SK-N-SH (cell line): ENCODE measurements around the gene PKD2L1. TPM values are rescaled to one million over a fixed set of nuclear protein-coding genes. Genes with fewer than 3 reads are reported as not detected.

ENCODE experiments used
- CTCF ChIA-PET: fragments of 300-600, 350-600 bp; formaldehyde crosslinking; extraction: SDS; loops from one replicate; lab custom pipeline; 2021; lab: Yijun Ruan, JAX
- POLR2A ChIA-PET: fragments of 350-600 bp; sonication (Branson Sonifier 250); formaldehyde crosslinking; extraction: SDS; loops from one replicate; lab custom pipeline; 2020; ENCODE audit warnings: antibody characterized with exemption, inconsistent platforms; lab: Yijun Ruan, JAX
- DNase-seq: peaks from one replicate; pipeline ENCODE4 v3.0.0; 2012
- H2AFZ ChIP-seq: fragments of 200-600 bp; sonication (generic); 2 replicates; pipeline ENCODE4 v1.8.1; 2016; ENCODE audit warnings: antibody characterized with exemption, mild to moderate bottlenecking, low read depth
- H3F3A ChIP-seq: fragments of 200-600 bp; sonication (generic); replicated peaks from 2 replicates; pipeline ENCODE3; 2016; ENCODE audit warnings: antibody characterized with exemption, mild to moderate bottlenecking; ENCODE audit not compliant: insufficient read depth
- H3K27ac ChIP-seq, 2 experiments: fragments of 200-500 bp in 1 of 2; fragments of 200-600 bp in 1 of 2; sonication (Bioruptor generic) in 1 of 2; sonication (generic), shearing (Covaris generic) in 1 of 2; 2 replicates each; pipeline versions ENCODE4 v1.5.1 to v1.6.1; 2014 to 2016; ENCODE audit warnings: low read depth in 2 of 2, inconsistent platforms in 1 of 2, low read length in 1 of 2, mild to moderate bottlenecking in 1 of 2, mixed read lengths in 1 of 2
- H3K27me3 ChIP-seq: fragments of 200-600 bp; sonication (generic), shearing (Covaris generic); 2 replicates; pipeline ENCODE4 v1.6.1; 2016; ENCODE audit warnings: mixed run types; ENCODE audit not compliant: insufficient read depth
- H3K36me3 ChIP-seq, 2 experiments: fragments of 200-500 bp in 1 of 2; fragments of 200-600 bp in 1 of 2; sonication (Bioruptor generic) in 1 of 2; sonication (generic) in 1 of 2; replicated peaks in 1 of 2; 2 replicates each; pipeline versions ENCODE3 to v1.5.1; 2014 to 2016; ENCODE audit warnings: low read length in 1 of 2, mild to moderate bottlenecking in 1 of 2; ENCODE audit not compliant: insufficient read depth in 2 of 2, control insufficient read depth in 1 of 2
- H3K4me1 ChIP-seq, 2 experiments: fragments of 200-500 bp in 1 of 2; fragments of 200-600 bp in 1 of 2; sonication (Bioruptor generic) in 1 of 2; sonication (generic), shearing (Covaris generic) in 1 of 2; 2 replicates each; pipeline versions ENCODE4 v1.5.1 to v1.6.1; 2014 to 2016; ENCODE audit warnings: low read depth in 1 of 2, low read length in 1 of 2, mixed run types in 1 of 2; ENCODE audit not compliant: insufficient read depth in 2 of 2, control insufficient read depth in 1 of 2
- H3K4me2 ChIP-seq: fragments of 200-600 bp; sonication (generic), shearing (Covaris generic); 2 replicates; pipeline ENCODE4 v1.6.1; 2017; ENCODE audit warnings: mixed run types
- H3K4me3 ChIP-seq, 2 experiments: fragments of 200-500 bp in 1 of 2; fragments of 200-600 bp in 1 of 2; sonication (Bioruptor generic) in 1 of 2; sonication (generic), shearing (Covaris generic) in 1 of 2; 2 replicates each; pipeline versions ENCODE4 v1.5.1 to v1.8.1; 2014 to 2016; ENCODE audit warnings: low read depth in 2 of 2, inconsistent platforms in 1 of 2, low read length in 1 of 2, mild to moderate bottlenecking in 1 of 2, mixed read lengths in 1 of 2, moderate library complexity in 1 of 2
- H3K79me2 ChIP-seq: fragments of 200-600 bp; sonication (generic); 2 replicates; pipeline ENCODE4 v1.8.1; 2017; ENCODE audit warnings: mild to moderate bottlenecking; ENCODE audit not compliant: insufficient read depth
- H3K9ac ChIP-seq: fragments of 200-600 bp; sonication (generic); 2 replicates; pipeline ENCODE4 v1.6.1; 2017; ENCODE audit warnings: mixed run types
- H3K9me2 ChIP-seq: fragments of 200-600 bp; sonication (generic); 2 replicates; pipeline ENCODE4 v1.6.1; 2017; ENCODE audit warnings: mixed run types
- H3K9me3 ChIP-seq: fragments of 200-600 bp; sonication (generic); 2 replicates; pipeline ENCODE4 v1.6.1; 2017; ENCODE audit warnings: mixed run types, mild to moderate bottlenecking, moderate library complexity
- H4K20me1 ChIP-seq: fragments of 200-600 bp; sonication (generic); 2 replicates; pipeline ENCODE4 v1.6.1; 2017; ENCODE audit warnings: mild to moderate bottlenecking, mixed run types; ENCODE audit not compliant: insufficient read depth
- CHD2 ChIP-seq: fragments of 150-350 bp; IDR thresholded peaks from 2 replicates; pipeline ENCODE4 v1.6.1; 2018; ENCODE audit warnings: low read length; ENCODE audit not compliant: partially characterized antibody
- ELF1 ChIP-seq: IDR thresholded peaks from 2 replicates; pipeline ENCODE4 v1.4.0; 2012
- EP300 ChIP-seq, 2 experiments: IDR thresholded peaks; 2 replicates each; pipeline versions ENCODE4 v1.4.0 to v1.6.1; 2012; ENCODE audit warnings: borderline replicate concordance in 1 of 2, low read depth in 1 of 2, low read length in 1 of 2
- FOSL2 ChIP-seq: IDR thresholded peaks from 2 replicates; pipeline ENCODE4 v1.4.0; 2012; ENCODE audit warnings: low read depth, mild to moderate bottlenecking, moderate library complexity, borderline replicate concordance
- FOXM1 ChIP-seq: IDR thresholded peaks from 2 replicates; pipeline ENCODE4 v1.4.0; 2012; ENCODE audit warnings: low read depth, mild to moderate bottlenecking
- GATA2 ChIP-seq: sonication (generic); formaldehyde crosslinking; IDR thresholded peaks from 2 replicates; pipeline ENCODE4 v1.5.0; 2020; ENCODE audit warnings: mild to moderate bottlenecking, missing genetic modification reagents
- MXI1 ChIP-seq: IDR thresholded peaks from 2 replicates; pipeline ENCODE4 v1.6.1; 2012; ENCODE audit warnings: mild to moderate bottlenecking, low read depth, low read length, improper control_type of control experiment
- NRF1 ChIP-seq: IDR thresholded peaks from 2 replicates; pipeline ENCODE4 v1.6.1; 2012; ENCODE audit warnings: low read depth, mild to moderate bottlenecking, low read length
- RAD21 ChIP-seq: IDR thresholded peaks from 2 replicates; pipeline ENCODE4 v1.6.1; 2012; ENCODE audit warnings: mild to moderate bottlenecking, low read length
- RXRA ChIP-seq: IDR thresholded peaks from 2 replicates; pipeline ENCODE4 v1.4.0; 2012; ENCODE audit warnings: low read depth, mild to moderate bottlenecking, borderline replicate concordance
- SMC3 ChIP-seq: IDR thresholded peaks from 2 replicates; pipeline ENCODE4 v1.6.1; 2012; ENCODE audit warnings: low read depth, low read length, improper control_type of control experiment
- TAF1 ChIP-seq: IDR thresholded peaks from 2 replicates; pipeline ENCODE4 v1.6.1; 2012; ENCODE audit warnings: low read depth, mild to moderate bottlenecking, low read length, moderate library complexity, borderline replicate concordance
- TCF12 ChIP-seq: IDR thresholded peaks from 2 replicates; pipeline ENCODE4 v1.4.0; 2012
- TEAD4 ChIP-seq: IDR thresholded peaks from 2 replicates; pipeline ENCODE4 v1.4.0; 2012; ENCODE audit warnings: mild to moderate bottlenecking, borderline replicate concordance; ENCODE audit not compliant: insufficient read depth
- USF2 ChIP-seq: fragments of 150-350 bp; IDR thresholded peaks from 2 replicates; pipeline ENCODE4 v1.6.1; 2017; ENCODE audit warnings: antibody characterized with exemption, low read length, low read depth, borderline replicate concordance
- YY1 ChIP-seq: IDR thresholded peaks from 2 replicates; pipeline ENCODE4 v1.4.0; 2012; ENCODE audit warnings: low read depth, mild to moderate bottlenecking
- ZBTB33 ChIP-seq: IDR thresholded peaks from 2 replicates; pipeline ENCODE4 v1.4.0; 2012; ENCODE audit warnings: low read depth, borderline replicate concordance
- WGBS: methylation state at CpG from one replicate; pipeline ENCODE4 v1.1.6; 2017; ENCODE audit warnings: low lambda C conversion rate; 5-methylcytosine and 5-hydroxymethylcytosine counted together
- polyA plus RNA-seq, 3 experiments: library from polyadenylated mRNA; depleted of rRNA; stranded (reverse); fragments of >200 nt; gene quantifications; 2 replicates each; pipeline ENCODE4 v1.2.3, GENCODE V29; 2012
- TF ChIP-seq, protein P1 (sequence below): fragments of 200-600 bp; sonication (generic); IDR thresholded peaks from 2 replicates; pipeline ENCODE4 v1.6.1; 2017; ENCODE audit warnings: antibody characterized with exemption, mild to moderate bottlenecking, moderate library complexity
- TF ChIP-seq, protein P2 (sequence below): IDR thresholded peaks from 2 replicates; pipeline ENCODE4; 2012

Gene PKD2L1
- not detected in 2 replicates for polyA plus RNA-seq (2012; rRNA removed)
- not detected in 2 replicates for polyA plus RNA-seq (2012; cell fraction: cytosol; rRNA removed)
- not detected in 2 replicates for polyA plus RNA-seq (2012; cell fraction: nucleus; rRNA removed)

DNA sequence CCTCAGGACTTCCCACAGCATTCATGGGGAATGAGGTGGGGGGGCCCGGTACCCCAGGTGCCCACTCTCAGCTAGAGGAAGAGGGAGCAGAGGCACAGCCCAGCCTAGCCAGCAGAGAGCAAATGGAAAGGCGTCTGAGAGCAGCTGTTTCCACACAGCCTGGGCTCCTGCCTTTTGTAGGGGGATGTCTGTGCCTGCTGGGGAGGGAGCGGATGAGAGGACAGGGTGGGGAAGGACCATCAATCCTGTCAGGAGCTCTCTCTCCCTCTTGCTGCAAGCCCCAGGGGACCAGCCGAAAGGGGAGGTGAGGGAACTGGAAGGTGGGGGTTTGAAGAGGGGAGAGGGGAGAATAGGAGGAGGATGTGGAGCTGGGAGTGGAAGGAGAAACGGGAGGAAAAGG lies at the start of gene PKD2L1:
PKD2L1 (minus strand) TSS at position 150 of the 400 bp plus-strand sequence; CDS start at position 25, 125 bp downstream.
- H3K9ac ChIP-seq = no peak within 1 kb of the TSS
- no peak within 1 kb of the TSS for H3K27ac ChIP-seq
- POLR2A ChIA-PET = no interaction called here
- 37% methylated on average over 5 of the region's 5 CpGs for WGBS
- H3K4me1 ChIP-seq = no peaks in the 10 kb centered on the region
- CTCF ChIA-PET = interaction anchor here (0.7 to 24.3 kb wide), 10 partner anchors 9 to 414 kb away, joined by 3 to 432 read pairs (median 4); no protein-coding TSS in a partner anchor
- H3K4me2 ChIP-seq = no peak within 1 kb of the TSS
- H3K4me3 ChIP-seq = no peak within 1 kb of the TSS
- DNase-seq = no peak
- no peaks in the 10 kb centered on the region for H3K79me2 ChIP-seq
- no peaks in the 10 kb centered on the region for H3K36me3 ChIP-seq
- peaks cover 59% of the 10 kb centered on the region for H3K27me3 ChIP-seq
- H3K9me3 ChIP-seq = no peaks in the 10 kb centered on the region
- no peaks in the 10 kb centered on the region for H4K20me1 ChIP-seq
- no peaks in the 10 kb centered on the region for H3K9me2 ChIP-seq
- H3F3A ChIP-seq = no peaks in the 10 kb centered on the region
- H2AFZ ChIP-seq = no peak within 1 kb of the TSS
- TF ChIP-seq FOXM1 = no peak
- TF ChIP-seq TEAD4 = no peak
- TF ChIP-seq, protein P1, sequence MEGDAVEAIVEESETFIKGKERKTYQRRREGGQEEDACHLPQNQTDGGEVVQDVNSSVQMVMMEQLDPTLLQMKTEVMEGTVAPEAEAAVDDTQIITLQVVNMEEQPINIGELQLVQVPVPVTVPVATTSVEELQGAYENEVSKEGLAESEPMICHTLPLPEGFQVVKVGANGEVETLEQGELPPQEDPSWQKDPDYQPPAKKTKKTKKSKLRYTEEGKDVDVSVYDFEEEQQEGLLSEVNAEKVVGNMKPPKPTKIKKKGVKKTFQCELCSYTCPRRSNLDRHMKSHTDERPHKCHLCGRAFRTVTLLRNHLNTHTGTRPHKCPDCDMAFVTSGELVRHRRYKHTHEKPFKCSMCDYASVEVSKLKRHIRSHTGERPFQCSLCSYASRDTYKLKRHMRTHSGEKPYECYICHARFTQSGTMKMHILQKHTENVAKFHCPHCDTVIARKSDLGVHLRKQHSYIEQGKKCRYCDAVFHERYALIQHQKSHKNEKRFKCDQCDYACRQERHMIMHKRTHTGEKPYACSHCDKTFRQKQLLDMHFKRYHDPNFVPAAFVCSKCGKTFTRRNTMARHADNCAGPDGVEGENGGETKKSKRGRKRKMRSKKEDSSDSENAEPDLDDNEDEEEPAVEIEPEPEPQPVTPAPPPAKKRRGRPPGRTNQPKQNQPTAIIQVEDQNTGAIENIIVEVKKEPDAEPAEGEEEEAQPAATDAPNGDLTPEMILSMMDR = no peak
- TF ChIP-seq, all 33 proteins: peak for 0

DNA sequence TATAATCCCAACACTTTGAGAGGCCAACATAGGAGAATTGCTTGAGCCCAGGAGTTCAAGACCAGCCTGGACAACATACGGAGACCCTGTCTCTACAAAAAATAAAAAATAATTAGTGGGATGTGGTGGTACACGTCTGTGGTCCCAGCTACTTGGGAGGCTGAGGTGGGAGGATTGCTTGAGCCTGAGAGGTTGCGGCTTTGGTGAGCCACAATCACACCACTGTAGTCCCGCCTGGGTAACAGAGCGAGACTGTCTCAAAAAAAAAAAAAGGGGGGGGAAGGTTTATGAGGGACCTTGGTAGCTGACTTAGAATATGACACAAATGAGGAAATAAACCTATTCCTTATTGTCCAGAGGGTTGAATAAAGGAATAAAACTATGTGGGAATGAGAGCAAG lies 47.8 kb upstream of the PKD2L1 start:
- Histone ChIP-seq H3K36me3 (peaks cover 0 to 8% of the 10 kb centered on the region in 2 experiments), H3K27ac (no peak overlapping the region), H3F3A (peaks cover 13% of the 10 kb centered on the region), H3K9me2 (no peaks in the 10 kb centered on the region), H3K9ac (no peak overlapping the region), H2AFZ (no peak overlapping the region), H3K9me3 (no peaks in the 10 kb centered on the region), H3K4me3 (no peak overlapping the region), H4K20me1 (no peaks in the 10 kb centered on the region), H3K27me3 (no peaks in the 10 kb centered on the region), H3K4me2 (no peak overlapping the region), H3K79me2 (no peaks in the 10 kb centered on the region), H3K4me1 (peaks cover 3 to 5% of the 10 kb centered on the region in 2 experiments)
- ChIA-PET CTCF (interaction anchor here (0.8 to 1.4 kb wide), 4 partner anchors 39 to 104 kb away, joined by 3 to 6 read pairs (median 3); no protein-coding TSS in a partner anchor), POLR2A (interaction anchor here (0.9 kb wide), 1 partner anchor 32 kb away, joined by 3 read pairs; no protein-coding TSS in a partner anchor)
- 94% methylated on average over 5 of the region's 5 CpGs for WGBS
- DNase-seq = no peak
- TF ChIP-seq FOXM1 (no peak), RAD21 (no peak), ELF1 (no peak), TAF1 (no peak), MXI1 (no peak), GATA2 (CRISPR knock-in tag) (no peak), NRF1 (no peak), CHD2 (no peak), FOSL2 (no peak), USF2 (no peak), ZBTB33 (no peak), EP300 (IDR thresholded peaks at IDR 0.05; ENCODE audit: borderline replicate concordance in 1 of 2, low read depth in 1 of 2, low read length in 1 of 2) (no peak), YY1 (no peak), SMC3 (no peak), TCF12 (no peak), RXRA (no peak)
- TF ChIP-seq, protein P2, sequence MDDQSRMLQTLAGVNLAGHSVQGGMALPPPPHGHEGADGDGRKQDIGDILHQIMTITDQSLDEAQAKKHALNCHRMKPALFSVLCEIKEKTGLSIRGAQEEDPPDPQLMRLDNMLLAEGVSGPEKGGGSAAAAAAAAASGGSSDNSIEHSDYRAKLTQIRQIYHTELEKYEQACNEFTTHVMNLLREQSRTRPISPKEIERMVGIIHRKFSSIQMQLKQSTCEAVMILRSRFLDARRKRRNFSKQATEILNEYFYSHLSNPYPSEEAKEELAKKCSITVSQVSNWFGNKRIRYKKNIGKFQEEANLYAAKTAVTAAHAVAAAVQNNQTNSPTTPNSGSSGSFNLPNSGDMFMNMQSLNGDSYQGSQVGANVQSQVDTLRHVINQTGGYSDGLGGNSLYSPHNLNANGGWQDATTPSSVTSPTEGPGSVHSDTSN = no peak
- TF ChIP-seq, protein P1 = no peak
